Stimulated activated CD4-positive, alpha-beta T cell treated with anti-CD3 and anti-CD28 coated beads, Interleukin-2, amount 100 ng/mL, for 4 hours (primary cell): ENCODE measurements around the gene VWA8.
"Not testable (repeated sequence)": the region's sequence is repeated elsewhere in the genome, so short reads cannot be mapped to it uniquely, and the experiment has no call there.

Experiments
- DNase-seq: peaks from one replicate; pipeline ENCODE4 v3.0.0-alpha.2; 2020; ENCODE audit warnings: low read depth

The VWA8 gene

GRCh38 chr13:41922894-41923293 lies 38.0 kb downstream of the VWA8 start:
- DNase-seq: not testable (repeated sequence)

DNA sequence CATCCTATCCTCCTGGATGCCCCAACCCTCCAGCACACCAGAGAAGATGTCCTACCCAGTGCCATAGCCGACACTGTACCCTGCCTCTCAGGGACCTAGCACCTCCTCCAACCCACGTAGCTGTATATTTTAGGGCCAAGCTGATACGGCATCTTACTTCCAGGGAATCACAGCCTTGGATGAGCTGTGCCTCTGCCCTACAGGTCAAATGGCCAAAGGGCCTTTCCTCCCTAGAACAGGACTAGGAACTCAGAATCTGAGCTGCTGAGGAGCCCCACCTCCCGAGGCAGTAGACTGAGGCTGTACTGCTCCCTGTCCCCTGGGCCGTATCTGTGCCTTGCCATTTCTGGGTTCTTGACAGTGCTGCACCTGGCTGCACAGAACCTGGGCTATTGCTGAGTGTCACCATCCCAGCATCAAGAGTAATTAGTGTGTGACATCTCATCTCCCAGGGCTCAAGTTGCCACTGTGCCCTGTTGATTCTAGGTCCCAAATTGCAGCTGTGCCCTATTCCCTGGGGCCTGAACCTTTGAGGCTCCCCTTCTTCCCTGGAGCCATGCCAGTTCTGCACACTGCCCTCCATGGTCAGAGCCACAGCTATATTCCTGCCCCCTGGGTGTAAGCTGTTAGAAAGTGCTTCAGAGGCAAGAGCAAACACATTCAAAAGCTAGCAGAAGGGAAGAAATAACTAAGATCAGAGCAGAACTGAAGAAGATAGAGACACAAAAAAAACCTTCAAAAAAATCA lies 41.0 kb downstream of the VWA8 start:
- no peak for DNase-seq

DNA sequence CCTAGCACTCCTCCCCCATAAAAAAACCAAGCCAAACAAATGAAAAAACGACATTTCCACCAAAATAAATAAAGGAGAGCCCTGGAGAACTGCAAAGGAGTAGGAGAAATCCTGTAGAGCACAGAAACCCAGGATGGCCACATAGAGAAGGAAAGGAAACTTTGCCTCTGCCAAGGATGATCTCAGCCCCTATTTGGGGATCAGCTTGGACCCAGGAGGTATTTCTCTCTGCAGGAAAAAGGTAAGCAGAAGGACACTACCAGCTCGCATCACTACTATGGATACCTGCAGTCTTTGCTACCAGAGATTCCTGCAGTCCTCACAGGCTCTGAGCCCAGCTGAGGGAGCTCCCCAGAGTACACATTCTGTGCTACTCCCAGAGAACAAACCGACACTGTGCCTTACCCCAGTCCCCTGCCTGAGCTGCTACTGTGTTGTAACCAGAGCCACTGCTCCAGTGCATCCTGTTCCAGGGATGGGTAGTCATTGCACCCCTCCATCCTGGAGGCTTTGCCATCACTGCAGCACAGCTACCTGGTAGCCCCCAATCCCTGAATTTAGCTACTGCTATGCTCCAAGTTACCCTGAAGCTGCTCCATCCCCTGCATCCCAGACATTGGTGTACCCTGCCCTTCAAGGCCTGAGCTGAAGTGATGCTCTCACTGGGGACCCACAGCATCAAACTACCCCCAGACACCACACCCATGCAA lies 41.7 kb downstream of the VWA8 start:
- no peak for DNase-seq

- no peak for DNase-seq
These were observed 43.3 kb downstream of the VWA8 start for GRCh38 chr13:41917641-41918040.

DNA sequence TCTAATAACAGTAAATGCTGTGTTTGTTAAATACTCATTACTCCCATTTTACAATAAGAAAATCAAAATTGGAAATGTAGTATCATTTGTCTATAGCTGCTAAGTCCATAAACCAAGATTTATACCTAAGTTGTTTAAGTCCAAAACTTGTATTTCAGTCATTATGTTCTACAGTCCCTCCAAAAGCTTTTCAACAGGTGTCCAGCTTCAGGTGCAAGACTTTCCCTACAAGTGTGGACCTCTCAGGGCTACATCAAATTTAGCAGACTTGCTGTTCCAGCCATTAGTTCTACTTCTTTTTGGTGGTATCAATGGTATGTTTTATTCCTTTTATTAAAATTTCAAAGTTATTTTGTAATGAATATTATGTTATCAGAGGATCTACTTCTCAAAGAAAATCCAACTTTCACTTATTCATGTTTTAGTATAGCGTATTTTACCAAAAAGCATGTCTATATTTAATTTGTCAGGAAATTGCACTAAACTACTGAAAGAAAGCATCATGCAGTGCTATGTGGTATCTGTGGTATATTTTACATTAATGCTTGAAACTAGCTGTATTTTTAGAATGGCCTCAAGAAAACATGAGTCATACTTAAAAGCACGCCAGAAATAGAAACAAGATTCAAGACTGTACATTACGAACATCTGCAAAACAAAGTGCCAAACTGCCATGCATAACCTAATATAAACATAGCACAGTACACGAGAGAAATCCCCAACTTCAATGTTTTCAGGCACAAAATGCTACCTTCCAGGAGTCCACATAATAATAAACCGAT lies 44.5 kb downstream of the VWA8 start:
- no peak for DNase-seq

GRCh38 chr13:41915081-41915480 lies 45.8 kb downstream of the VWA8 start:
- no peak for DNase-seq

GRCh38 chr13:41914552-41914951 lies 46.4 kb downstream of the VWA8 start:
- DNase-seq: no peak

GRCh38 chr13:41909506-41909905 lies 51.4 kb downstream of the VWA8 start:
- DNase-seq: no peak

DNA sequence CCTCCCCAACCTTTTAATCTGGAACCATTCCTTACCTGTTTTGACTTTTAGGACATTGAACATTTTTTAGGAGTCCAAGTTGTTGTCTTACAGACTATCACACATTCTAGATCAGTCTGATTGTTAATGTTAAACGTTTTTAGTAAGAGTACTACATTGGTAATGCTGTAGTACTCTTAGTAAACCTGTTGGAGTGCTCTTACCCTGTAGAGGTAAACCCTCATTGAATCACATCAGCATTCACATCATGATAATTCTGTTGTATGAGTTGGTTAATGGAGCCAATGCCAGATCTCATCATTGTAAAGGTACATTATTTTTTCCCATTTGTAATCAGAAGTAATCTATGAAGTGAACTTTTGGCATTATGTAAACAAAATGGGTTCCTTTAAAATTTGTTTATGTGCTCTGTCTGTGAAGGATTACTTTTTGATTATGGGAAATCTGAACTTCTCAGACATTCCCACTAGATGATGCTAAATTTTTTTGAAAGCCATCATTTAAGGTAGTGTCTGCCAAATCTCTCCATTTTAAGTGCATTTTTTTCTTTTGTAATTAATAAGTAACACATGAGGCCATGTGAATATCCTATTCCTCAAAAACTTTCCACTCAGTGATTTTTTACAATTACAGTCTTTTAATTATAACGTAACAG lies 55.2 kb downstream of the VWA8 start:
- no peak for DNase-seq

GRCh38 chr13:41900918-41901317 lies 60.0 kb downstream of the VWA8 start:
- DNase-seq: no peak

GRCh38 chr13:41898411-41898810 lies 62.5 kb downstream of the VWA8 start:
- DNase-seq: not testable (repeated sequence)

GRCh38 chr13:41897126-41897525 lies 63.8 kb downstream of the VWA8 start:
- DNase-seq: no peak

DNA sequence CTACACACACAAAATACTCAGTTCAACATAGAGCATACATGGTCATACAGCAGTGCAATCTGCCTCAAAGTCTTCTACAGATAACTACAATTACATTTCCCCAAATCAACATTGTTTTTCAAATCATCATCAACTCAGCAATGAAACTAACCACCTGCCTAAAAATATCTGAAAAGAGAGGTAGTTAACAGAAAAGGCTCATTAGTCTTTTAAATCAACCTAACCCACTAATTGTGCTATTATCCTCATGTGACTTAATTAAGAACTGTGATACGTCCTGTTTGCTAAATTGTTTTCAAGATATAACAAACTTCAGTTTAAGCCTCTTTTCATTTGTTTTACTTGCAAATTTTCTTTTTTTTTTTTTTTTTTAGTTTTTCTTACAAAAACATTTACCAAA lies 65.4 kb downstream of the VWA8 start:
- DNase-seq: no peak

- DNase-seq: no peak
These were observed 69.8 kb downstream of the VWA8 start for GRCh38 chr13:41891119-41891518.

DNA sequence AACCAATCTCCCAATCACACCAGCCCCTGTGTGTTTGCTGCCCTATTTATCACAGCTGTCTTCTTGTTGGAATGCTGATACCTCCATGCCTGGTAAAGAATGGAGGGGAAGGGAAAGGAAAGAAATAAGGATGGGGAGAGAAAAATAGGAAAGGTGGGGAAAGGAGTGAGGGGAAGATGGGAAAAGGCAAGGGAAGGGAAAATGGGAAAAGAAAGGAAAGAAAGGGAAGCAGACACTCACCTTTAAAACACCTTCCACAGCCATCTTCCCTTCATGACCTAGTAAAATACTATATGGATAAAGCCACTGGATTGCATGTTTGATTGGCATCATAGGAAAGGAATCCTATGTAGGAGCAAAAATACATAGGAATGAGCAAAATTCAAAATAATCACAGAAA lies 77.8 kb downstream of the VWA8 start:
- no peak for DNase-seq

DNA sequence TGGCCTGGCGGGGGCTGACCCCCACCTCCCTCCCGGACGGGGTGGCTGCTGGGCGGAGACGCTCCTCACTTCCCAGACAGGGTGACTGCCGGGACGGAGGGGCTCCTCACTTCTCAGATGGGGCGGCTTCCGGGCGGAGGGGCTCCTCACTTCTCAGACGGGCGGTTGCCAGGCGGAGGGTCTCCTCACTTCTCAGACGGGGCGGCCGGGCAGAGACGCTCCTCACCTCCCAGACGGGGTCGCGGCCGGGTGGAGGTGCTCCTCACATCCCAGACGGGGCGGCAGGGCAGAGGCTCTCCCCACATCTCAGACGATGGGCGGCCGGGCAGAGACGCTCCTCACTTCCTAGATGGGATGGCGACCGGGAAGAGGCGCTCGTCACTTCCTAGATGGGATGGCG lies 79.0 kb downstream of the VWA8 start:
- not testable (repeated sequence) for DNase-seq

- DNase-seq: no peak
These were observed 79.9 kb downstream of the VWA8 start for GRCh38 chr13:41880966-41881365.

DNA sequence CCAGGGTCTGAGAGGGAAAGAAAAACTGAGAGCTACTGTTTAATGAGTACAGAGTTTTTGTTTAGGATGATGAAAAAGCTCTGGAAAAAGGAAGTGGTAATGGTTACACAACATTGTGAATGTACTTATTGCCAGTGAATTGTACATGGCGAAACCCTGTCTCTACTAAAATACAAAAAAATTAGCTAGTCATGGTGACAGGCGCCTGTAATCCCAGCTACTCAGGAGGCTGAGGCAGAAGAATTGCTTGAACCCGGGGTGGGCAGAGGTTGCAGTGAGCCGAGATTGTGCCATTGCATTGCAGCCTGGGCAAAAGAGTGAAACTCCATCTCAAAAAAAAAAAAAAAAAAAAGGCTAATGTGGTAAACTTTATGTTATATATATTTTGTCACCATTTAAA lies 96.3 kb downstream of the VWA8 start:
- DNase-seq: no peak

- DNase-seq: not testable (repeated sequence)
These were observed 98.2 kb downstream of the VWA8 start for GRCh38 chr13:41862659-41863058.

- DNase-seq: no peak
These were observed 101.3 kb downstream of the VWA8 start for GRCh38 chr13:41859565-41859964.

- DNase-seq: no peak
These were observed 102.1 kb downstream of the VWA8 start for GRCh38 chr13:41858780-41859179.

GRCh38 chr13:41854758-41855157 lies 106.2 kb downstream of the VWA8 start:
- DNase-seq: no peak
